Ecto neural progenitor cell (in vitro differentiated cells): ENCODE results near the gene HOXD13.

Source experiments
- DNase-seq: peaks from one replicate; pipeline ENCODE4 v3.0.0-alpha.2; 2018; ENCODE audit warnings: low spot score

The HOXD13 gene

GRCh38 chr2:176106581-176107539 lies 14.3 kb downstream of the HOXD13 start, which contains the start of gene HOXD11:
Gene HOXD11, plus strand, starts transcription at chr2:176107280. Its CDS starts 76 bp downstream, at chr2:176107356.
- no peak for DNase-seq

GRCh38 chr2:176107731-176108181 lies 15.2 kb downstream of the HOXD13 start:
- no peak for DNase-seq

GRCh38 chr2:176109192-176109901 lies 16.8 kb downstream of the HOXD13 start:
- DNase-seq: no peak

GRCh38 chr2:176109946-176110345 lies 17.4 kb downstream of the HOXD13 start:
- no peak for DNase-seq

- DNase-seq: no peak
Measured at GRCh38 chr2:176110415-176111308, 18.1 kb downstream of the HOXD13 start.

GRCh38 chr2:176111309-176111663 lies 18.8 kb downstream of the HOXD13 start:
- peak; percentile 82 for DNase-seq

- DNase-seq: no peak
Measured at GRCh38 chr2:176111846-176112374, 19.4 kb downstream of the HOXD13 start.

- no peak for DNase-seq
Measured at GRCh38 chr2:176112375-176113302, 20.1 kb downstream of the HOXD13 start.

GRCh38 chr2:176114120-176114929 lies 21.8 kb downstream of the HOXD13 start:
- no peak for DNase-seq

GRCh38 chr2:176114930-176115625 lies 22.6 kb downstream of the HOXD13 start:
- DNase-seq: no peak

GRCh38 chr2:176115883-176116813 lies 23.6 kb downstream of the HOXD13 start, which contains the start of gene HOXD10:
Gene HOXD10, plus strand, starts transcription at chr2:176116778. Its CDS starts 56 bp downstream, at chr2:176116834.
- DNase-seq: peak; percentile 70

- DNase-seq: no peak
Measured at GRCh38 chr2:176117162-176117822, 24.8 kb downstream of the HOXD13 start.

- no peak for DNase-seq
Measured at GRCh38 chr2:176117823-176118371, 25.4 kb downstream of the HOXD13 start.

GRCh38 chr2:176118601-176119339 lies 26.2 kb downstream of the HOXD13 start:
- no peak for DNase-seq

GRCh38 chr2:176120364-176121189 lies 28.1 kb downstream of the HOXD13 start:
- no peak for DNase-seq
